AG04449 (cell line): ENCODE measurements around the gene PRTFDC1.

Source experiments
- CTCF ChIA-PET: fragments of 350-600 bp; formaldehyde crosslinking; extraction: SDS; loops from one replicate; lab custom pipeline; 2021; ENCODE audit warnings: antibody characterized with exemption; lab: Yijun Ruan, JAX
- POLR2A ChIA-PET: fragments of 400-600, 350-600 bp; formaldehyde crosslinking; extraction: SDS; loops from one replicate; lab custom pipeline; 2020; ENCODE audit warnings: antibody characterized with exemption, inconsistent platforms; lab: Yijun Ruan, JAX
- DNase-seq: peaks from one replicate; pipeline ENCODE4 v3.0.0-alpha.2; 2010; ENCODE audit warnings: low read depth, low spot score
- H3K4me3 ChIP-seq: 2 replicates; pipeline ENCODE4 v1.5.1; 2011; ENCODE audit warnings: low read depth, mild to moderate bottlenecking, control low read depth, low read length
- TF ChIP-seq, protein P1 (sequence below): IDR thresholded peaks from one replicate; pipeline ENCODE4 v1.5.1; 2011; ENCODE audit warnings: mild to moderate bottlenecking, moderate library complexity, low read length, control low read depth, inconsistent platforms; ENCODE audit not compliant: insufficient read depth; ENCODE audit errors: missing control alignments

Gene PRTFDC1

DNA sequence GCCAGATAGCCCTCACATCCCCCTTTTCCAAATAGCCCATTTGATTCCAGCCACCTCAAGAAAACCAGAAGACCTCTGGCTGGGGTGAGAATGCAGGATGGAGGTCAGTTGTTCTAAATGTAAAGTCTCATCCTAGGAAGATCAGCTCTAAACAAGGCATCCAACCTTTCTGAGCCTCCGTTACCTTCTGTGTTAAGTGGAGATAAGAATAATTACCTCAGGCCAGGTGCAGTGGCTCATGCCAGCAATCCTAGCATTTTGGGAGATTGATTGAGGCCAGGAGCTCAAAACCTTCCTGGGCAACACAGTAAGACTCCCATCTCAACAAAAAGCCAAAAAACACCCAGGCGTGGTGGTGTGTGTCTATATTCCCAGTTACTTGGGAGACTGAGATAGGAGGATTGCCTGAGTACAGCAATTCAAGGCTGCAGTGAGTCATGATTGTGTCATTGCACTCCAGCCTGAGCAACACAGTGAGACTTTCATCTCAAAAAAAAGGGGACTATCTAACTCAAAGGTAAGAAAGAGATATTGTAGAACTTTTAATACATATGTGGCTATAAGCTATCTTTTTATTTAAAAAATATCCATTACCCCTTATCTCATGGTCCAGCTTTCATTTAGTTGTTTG, 43.5 kb downstream of the PRTFDC1 start:
- TF ChIP-seq, protein P1, sequence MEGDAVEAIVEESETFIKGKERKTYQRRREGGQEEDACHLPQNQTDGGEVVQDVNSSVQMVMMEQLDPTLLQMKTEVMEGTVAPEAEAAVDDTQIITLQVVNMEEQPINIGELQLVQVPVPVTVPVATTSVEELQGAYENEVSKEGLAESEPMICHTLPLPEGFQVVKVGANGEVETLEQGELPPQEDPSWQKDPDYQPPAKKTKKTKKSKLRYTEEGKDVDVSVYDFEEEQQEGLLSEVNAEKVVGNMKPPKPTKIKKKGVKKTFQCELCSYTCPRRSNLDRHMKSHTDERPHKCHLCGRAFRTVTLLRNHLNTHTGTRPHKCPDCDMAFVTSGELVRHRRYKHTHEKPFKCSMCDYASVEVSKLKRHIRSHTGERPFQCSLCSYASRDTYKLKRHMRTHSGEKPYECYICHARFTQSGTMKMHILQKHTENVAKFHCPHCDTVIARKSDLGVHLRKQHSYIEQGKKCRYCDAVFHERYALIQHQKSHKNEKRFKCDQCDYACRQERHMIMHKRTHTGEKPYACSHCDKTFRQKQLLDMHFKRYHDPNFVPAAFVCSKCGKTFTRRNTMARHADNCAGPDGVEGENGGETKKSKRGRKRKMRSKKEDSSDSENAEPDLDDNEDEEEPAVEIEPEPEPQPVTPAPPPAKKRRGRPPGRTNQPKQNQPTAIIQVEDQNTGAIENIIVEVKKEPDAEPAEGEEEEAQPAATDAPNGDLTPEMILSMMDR = no peak
- DNase-seq = no peak
- no peak overlapping the region for H3K4me3 ChIP-seq
- ChIA-PET CTCF (interaction anchor here (1.1 to 1.3 kb wide), 2 partner anchors 9 to 11 kb away, joined by 5 to 6 read pairs; no protein-coding TSS in a partner anchor), POLR2A (no interaction called here)

DNA sequence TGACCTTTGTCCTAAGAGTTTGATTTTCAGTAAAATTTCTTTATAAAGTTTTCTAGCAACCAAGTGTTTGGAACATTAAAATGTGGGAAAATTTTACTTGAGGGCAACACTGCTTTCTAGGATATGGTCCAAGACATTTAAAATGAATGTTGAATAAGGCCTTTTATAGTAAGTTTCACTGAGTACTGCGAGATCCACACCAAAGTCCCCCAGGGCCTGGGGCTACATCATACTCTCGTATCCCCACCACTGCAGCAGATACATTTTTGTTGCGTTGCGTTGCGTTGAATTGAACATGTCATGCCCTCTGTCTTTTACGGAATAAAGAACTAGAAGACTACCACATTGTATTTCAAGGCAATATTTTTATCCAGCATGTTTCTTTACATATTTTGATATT, 44.5 kb downstream of the PRTFDC1 start:
- TF ChIP-seq, protein P1 = no peak
- CTCF ChIA-PET = no interaction called here

DNA sequence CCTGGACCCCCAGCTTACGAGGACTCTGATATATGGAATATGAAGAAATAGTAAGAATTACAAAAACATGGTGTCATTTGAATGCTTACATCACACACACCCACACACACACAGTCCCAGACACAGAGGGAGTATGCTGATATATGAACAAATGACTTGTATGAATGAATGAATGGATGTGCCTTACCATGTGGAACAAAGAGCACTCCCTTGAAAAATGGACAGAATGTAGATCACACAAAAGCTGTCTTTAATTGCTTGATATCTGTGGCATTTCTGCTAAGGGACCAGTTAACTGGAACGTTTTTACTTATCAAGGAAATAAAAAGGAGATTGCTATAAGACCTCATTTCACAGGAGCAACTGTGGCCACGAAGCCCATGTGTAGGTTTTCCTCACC, 46.0 kb downstream of the PRTFDC1 start:
- TF ChIP-seq, protein P1 = no peak
- POLR2A ChIA-PET = interaction anchor here (0.6 kb wide), 1 partner anchor 15 kb away, joined by 3 read pairs; no protein-coding TSS in a partner anchor
- CTCF ChIA-PET = no interaction called here
- no peak for DNase-seq
- no peak overlapping the region for H3K4me3 ChIP-seq

More for the DNA sequence above, 44.5 kb downstream of the PRTFDC1 start:
- POLR2A ChIA-PET = no interaction called here
- DNase-seq = no peak
- no peak overlapping the region for H3K4me3 ChIP-seq

DNA sequence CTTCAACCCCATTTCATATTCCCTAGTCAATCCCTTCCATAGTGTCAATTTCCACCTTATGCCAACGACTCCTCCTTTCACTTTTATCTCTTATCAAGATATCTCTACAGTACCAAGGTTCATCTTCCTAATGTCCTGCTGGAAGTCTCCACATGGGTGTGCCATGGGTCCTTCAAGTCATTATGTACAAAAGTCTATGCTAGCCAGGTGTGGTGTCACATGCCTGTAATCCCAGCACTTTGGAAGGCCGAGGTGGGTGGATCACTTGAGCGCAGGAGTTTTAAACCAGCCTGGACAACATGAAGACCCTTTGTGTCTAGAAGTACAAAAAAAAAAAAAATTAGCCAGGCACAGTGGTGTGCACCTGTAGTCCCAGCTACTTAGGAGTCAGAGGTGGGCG, 47.6 kb downstream of the PRTFDC1 start:
- H3K4me3 ChIP-seq = no peak overlapping the region
- DNase-seq = no peak
- ChIA-PET CTCF (no interaction called here), POLR2A (no interaction called here)
- TF ChIP-seq, protein P1 = no peak

DNA sequence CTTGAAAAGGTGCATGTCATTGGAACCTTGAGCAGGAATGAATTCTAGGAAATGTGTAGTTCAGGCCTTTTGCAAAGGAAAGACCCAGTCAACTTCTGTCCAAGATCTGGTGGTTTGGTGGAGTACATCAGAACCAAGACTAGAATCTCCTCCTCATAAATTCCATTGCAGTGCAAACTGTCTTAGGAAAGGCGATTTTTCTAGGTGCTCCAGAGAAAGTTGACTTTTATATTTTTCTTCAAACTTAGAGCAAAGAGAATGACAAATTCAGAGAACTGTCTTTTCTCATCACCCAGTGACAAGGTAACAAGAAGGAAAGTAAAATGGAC, 50.0 kb downstream of the PRTFDC1 start:
- no peak for DNase-seq
- CTCF ChIA-PET = no interaction called here
- TF ChIP-seq, protein P1 = no peak
- no peak overlapping the region for H3K4me3 ChIP-seq
- POLR2A ChIA-PET = no interaction called here

DNA sequence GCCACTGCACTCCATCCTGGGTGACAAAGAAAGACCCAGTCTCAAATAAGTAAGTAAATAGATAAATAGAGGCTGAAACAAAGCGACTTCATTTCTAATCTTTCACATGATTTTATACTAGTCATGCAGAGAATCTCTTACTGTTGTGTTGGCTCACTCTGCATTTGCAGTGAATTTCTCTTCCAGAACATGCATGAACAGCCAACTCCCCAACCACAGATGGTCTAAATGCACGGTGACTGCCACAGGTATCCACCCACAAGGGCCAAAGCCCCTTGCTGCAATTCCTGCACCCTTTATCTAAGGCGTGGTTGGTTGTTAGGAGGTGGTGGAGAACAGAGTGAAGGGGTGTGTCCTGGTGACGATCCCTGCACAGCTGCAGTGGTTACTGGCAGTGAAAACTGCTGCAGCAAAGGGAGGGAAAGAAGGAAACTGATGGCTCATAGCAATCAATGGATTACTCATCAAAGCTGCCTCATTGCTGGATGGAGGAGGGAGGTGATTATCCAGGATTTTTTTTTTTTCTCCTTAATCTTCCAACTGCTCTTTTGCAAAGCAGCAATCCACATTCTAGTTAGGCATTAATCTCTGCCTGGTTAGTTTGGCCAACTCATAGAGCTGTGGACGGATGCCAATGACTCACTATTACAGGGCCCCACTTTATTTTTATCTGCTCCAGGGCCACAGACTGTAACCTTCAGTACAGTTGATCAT, 50.6 kb downstream of the PRTFDC1 start:
- DNase-seq = peak; percentile 75
- ChIA-PET CTCF (no interaction called here), POLR2A (no interaction called here)
- peak overlapping the region; percentile 21 for H3K4me3 ChIP-seq
- TF ChIP-seq, protein P1 = no peak
